Stimulated activated CD8-positive, alpha-beta memory T cell treated with anti-CD3 and anti-CD28 coated beads, Interleukin-12 subunit alpha, Interleukin-12 subunit beta, amount 100 ng/mL, for 4 hours (primary cell): ENCODE results near the gene NFE2L2.
"Not testable (repeated sequence)": the region's sequence is repeated elsewhere in the genome, so short reads cannot be mapped to it uniquely, and the experiment has no call there.

Source experiments
- DNase-seq: peaks from one replicate; pipeline ENCODE4 v3.0.0-alpha.2; 2020; ENCODE audit warnings: low read depth

Gene NFE2L2

GRCh38 chr2:177264693-177265587 lies at the start of gene NFE2L2:
Gene NFE2L2 (minus strand): TSS chr2:177264727. CDS start chr2:177264576, 151 bp downstream.
- DNase-seq: peak; percentile 98

- DNase-seq: no peak
Measured at GRCh38 chr2:177314194-177314593, 49.7 kb upstream of the NFE2L2 start.

- no peak for DNase-seq
Measured at GRCh38 chr2:177313162-177313781, 48.7 kb upstream of the NFE2L2 start.

- DNase-seq: no peak
Measured at GRCh38 chr2:177312562-177312961, 48.0 kb upstream of the NFE2L2 start.

GRCh38 chr2:177309672-177310309 lies 45.3 kb upstream of the NFE2L2 start:
- DNase-seq: not testable (repeated sequence)

GRCh38 chr2:177306550-177306949 lies 42.0 kb upstream of the NFE2L2 start:
- no peak for DNase-seq

- no peak for DNase-seq
Measured at GRCh38 chr2:177303939-177304338, 39.4 kb upstream of the NFE2L2 start.

GRCh38 chr2:177302552-177302951 lies 38.0 kb upstream of the NFE2L2 start:
- DNase-seq: no peak

- no peak for DNase-seq
Measured at GRCh38 chr2:177298191-177298590, 33.7 kb upstream of the NFE2L2 start.

- no peak for DNase-seq
Measured at GRCh38 chr2:177296040-177296439, 31.5 kb upstream of the NFE2L2 start.

GRCh38 chr2:177295484-177295883 lies 31.0 kb upstream of the NFE2L2 start:
- DNase-seq: no peak

- no peak for DNase-seq
Measured at GRCh38 chr2:177291701-177292100, 27.2 kb upstream of the NFE2L2 start.

GRCh38 chr2:177289824-177290628 lies 25.5 kb upstream of the NFE2L2 start:
- DNase-seq: no peak

GRCh38 chr2:177287814-177288213 lies 23.3 kb upstream of the NFE2L2 start:
- no peak for DNase-seq

- no peak for DNase-seq
Measured at GRCh38 chr2:177285892-177286715, 21.6 kb upstream of the NFE2L2 start.

GRCh38 chr2:177284531-177284930 lies 20.0 kb upstream of the NFE2L2 start:
- DNase-seq: no peak

- no peak for DNase-seq
Measured at GRCh38 chr2:177283906-177284305, 19.4 kb upstream of the NFE2L2 start.

- DNase-seq: no peak
Measured at GRCh38 chr2:177282787-177283572, 18.5 kb upstream of the NFE2L2 start.

GRCh38 chr2:177282181-177282641 lies 17.7 kb upstream of the NFE2L2 start:
- no peak for DNase-seq
